ENCODE data around the gene MYL7.
A peak's percentile ranks its signal among the peaks of the same experiment; 100 is the strongest.

The MYL7 gene

DNA sequence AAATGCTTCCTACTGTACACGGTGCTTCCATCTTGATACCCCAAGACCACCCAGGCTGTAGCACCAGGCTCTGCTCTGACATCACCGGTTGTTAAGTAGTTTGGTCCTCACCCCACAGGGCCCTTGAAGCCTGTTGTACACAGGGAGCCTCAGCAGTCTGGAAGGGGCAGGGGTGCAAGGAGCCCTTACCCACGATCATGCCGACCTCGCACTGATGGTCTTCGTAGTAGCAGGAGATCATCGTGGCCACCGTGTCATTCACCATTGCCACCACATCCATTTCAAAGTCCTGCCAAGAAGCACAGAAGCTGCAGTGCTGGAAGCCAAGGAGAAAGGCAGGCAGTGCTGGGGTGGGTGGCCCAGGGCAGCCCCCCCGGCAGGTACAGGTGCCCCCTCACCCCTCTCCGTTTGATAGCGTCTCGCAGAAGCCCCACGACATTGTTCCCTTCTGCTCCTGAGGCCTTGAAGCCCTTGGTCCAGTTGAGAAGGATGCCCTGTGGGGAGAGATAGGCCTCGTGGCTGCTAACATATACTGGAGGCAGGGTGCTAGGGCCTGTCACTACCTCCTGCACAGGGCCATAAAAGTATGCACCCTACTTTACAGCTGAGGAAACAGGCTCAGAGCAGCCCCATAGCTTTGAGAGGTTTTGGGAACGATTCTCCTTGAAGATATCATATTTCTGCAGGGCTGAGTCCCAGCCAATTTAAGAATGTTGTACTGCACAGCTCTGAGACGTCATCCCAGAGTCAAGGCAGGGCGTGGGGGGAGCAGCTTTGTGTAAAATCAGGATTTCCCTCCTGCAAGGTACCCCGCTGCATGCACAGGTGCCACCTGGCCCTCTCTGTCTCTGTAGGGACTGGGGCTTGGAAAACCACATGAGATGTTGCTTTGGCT is 8.7 kb upstream of the MYL7 start:
- no peak for DNase-seq

DNA sequence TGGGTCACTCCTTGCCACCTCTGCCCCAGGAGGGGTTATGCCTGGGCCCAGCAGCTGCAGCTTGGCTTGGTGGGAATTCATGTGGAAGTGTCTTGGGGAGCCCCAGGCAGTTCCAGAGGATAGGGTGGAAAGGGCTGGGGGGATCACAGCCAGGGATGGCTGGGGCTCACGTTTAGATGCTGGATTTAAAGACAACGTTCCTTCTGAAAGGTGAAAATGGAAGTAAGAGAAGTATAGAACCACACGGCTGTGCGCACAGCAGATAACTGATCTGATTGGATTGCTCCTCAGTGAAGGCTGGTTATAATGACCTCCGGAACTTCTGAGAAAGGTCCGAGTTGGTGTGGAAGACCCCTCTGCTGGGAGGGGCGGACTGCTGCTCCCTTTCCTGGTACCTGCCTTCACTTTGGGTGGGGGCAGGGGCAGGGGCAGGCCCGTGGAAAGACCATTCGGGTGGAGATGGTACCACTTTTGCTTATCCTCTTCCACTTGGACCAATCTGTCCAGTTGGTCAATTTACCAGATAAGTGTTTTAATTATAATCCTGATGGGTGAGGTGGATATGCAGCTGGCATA is 7.9 kb upstream of the MYL7 start:
- no peak for DNase-seq

DNA sequence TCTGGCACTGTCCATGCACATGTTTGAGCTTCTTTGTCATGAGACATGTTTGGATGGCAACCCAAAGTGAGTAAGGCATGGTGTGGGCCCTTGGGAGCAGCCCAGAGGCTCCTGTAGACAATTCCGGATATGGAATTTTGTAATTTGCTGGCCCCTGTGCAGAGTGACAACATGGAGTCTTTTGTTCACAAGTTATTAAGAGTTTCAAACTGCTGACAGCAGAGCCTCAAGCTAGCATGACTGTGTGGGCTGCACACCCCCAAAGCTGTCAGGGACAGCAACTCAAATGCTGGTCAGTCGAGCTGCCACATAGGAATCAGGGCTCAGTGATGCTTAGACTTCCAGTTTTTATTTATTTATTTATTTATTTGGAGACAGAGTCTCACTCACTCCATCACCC is 7.0 kb upstream of the MYL7 start:
- no peak for DNase-seq

DNA sequence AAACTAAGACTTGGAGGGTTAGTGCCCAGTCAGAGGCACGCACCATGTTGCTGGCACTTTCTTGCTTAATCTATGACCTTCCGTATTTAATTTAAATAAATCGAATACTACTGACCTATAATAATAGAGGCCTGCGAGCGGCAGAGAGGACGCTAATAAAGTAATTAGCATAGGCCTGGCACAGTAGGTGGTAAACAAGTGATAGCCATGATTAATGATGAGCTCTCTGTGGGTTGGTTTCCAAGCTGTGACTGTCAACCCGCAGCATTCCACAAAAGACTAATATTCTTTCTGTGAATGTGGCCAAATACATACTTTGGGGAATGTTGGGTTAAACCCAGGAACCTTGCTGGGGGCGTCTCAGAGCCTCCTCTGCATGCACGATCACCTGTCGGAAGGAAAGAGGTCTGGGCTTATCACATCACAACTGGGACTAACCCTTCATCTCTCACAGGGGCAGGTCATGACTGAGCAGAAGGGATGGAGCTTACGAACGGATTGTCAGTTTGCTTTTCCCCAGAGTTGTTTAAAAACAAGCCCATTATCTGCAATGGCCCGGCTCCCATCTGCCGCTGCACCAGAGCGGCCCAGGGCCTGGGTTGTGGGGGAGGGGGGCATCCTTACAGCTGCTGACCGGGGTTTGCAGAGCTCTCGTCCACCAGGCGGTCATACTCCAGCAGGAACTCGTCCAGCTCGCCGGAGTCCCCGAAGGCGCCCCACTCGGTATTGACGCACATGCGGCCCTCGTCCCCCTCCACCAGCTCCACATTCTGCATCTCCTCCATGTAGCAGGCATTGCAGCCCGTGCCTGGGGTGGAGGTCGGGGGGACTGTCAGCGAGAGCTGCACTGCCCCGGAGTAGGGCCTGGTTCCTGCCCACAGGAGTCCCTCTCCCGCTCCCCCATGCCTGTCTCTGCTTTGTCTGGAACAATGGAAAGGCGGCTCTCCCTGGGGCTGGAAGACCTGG is 6.2 kb upstream of the MYL7 start:
- peak; percentile 39 for DNase-seq

DNA sequence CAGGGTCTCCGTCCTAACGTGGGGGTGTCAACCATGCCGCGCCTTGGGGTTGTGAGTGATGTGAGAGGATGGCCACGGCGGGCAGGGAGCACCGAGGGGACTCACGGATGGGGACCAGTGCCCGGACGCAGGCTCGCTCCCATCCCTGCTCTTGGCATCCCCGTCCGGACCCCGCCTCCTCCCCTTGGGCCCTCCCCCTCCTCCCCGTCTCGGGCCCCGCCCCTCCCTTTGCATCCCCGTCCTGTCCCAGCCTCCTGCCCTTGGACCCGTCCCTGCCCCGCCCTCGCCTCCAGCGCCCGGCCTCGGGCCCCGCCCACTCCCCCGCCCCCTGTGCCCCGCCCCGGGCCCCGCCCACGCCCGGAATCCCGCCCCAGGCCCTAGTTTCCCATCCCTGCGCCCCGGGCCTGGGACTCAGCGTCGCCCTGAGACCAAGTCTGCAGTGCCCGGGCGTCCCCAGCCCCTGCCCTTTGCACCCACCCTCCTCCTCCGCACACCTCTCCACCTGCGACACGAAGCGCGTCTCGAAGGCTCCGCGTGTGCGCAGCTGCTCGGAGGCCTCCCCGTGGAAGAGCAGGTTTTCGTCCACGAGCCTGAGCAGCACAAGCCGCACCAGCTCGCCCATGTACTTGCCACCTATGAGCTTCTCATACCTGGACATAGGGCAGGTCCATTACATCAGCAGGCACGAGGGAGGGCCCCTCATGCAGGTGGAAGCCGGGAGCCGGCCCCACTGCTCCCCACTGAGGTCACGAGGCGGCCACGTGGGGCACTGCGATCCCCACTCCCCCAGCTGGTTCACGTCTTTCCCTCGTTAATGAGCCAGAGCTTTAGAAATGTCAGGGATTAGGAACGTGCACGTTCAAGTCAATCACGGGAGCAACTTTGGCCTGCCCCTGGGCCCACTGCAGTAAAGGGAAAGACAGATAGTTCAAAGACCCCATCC is 5.1 kb upstream of the MYL7 start:
- no peak for DNase-seq

DNA sequence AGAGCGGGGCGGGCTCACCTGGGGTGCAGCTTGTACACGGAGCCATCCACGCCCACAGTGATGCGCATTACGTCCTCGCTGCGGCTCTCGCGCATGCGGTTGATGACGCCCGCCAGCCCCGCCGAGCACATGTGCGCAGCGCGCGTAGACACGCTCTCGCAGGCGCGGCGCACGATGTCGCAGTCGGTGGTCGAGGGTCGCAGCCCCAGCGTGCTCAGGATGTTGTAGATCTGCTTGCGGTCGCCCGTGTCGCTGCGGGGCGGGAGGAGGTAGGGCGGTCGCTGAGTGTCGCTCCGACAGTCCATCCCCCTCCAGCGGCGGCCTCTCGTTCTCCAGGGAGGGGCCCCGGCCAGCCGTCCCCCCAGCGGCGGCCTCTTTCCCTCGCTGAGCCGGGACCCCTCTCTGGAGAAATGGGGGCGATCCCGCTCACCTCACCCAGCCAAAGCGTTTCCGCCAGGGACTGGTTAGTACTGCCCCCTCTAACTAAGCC is 4.4 kb upstream of the MYL7 start:
- DNase-seq: no peak

DNA sequence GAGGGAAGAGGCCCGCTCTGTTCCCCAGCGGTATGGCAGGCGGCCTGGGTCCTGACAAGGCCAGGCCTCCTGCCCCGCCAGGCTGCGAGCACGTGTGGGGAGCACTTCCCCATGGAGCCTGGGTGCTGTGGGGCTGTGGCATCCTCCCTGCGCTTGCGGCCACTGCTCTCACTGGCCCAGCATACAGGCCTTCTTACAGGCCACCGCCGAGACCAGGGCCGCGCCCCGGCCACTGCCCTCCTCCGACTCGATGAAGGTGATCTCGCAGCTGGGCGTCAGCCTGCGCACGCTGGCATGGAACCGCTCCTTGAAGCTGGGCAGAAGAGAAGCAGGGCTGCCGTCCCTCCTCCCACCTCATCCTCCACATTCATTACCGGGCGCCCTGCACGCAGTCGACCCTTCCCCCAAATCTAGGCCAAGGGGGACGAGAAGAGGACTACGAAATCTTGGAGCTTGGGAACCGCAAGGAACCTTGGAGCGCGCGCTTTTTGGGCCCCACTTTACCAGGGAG is 3.9 kb upstream of the MYL7 start:
- DNase-seq: no peak

DNA sequence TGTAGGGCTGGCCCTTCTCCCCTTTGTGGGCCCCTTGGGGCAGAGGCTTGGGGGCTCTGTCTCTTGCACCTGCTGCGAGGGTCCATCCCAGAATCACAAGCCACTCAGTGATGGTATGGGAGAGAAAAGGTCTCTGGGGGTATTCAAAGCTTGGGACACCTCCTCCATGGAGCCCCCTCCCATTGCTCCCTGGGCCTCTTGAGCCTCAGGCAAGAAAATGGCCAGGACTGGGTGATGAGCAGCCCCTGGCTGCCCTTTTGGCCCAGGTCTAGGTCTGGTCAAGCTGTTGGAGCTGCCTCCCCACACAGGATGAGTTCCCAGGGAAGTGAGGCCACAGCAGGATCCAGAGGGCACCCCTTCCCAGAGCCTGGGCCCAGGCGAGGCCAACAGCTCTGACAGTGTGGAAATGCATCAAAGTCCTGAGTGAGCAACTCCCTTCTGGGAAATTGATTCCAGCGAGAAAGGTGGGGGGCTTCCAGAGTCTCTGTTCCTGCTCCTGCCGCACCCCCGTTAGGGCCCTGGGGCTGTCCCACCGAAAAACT is 3.4 kb upstream of the MYL7 start:
- no peak for DNase-seq

DNA sequence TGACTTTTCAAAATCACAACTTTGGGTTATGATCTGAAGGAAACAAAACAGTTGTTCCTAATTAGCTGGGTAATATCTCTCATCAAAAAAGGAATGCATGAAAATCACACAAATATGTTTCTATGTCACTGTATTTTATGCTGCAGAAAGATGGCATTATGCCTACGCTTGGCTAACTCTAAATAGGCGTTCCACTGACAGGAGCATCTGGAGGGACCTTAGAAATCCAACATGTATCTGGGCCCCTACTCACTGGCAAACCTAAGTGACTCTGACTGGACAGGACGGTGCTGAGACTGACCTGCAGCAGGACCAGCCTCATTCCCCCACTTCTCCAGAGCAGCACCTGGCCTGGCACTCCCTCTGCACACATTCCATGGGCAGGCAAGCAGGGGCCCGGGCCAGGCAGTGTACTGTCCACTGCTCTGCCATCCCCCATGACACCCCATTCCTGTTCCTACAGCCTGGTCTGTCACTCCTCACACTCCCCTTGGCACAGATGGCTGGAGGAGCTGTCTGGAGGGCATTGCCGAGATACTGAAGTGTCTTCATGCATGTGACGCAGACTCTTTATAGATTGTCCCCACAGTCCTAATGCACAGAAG is 2.6 kb upstream of the MYL7 start:
- no peak for DNase-seq

DNA sequence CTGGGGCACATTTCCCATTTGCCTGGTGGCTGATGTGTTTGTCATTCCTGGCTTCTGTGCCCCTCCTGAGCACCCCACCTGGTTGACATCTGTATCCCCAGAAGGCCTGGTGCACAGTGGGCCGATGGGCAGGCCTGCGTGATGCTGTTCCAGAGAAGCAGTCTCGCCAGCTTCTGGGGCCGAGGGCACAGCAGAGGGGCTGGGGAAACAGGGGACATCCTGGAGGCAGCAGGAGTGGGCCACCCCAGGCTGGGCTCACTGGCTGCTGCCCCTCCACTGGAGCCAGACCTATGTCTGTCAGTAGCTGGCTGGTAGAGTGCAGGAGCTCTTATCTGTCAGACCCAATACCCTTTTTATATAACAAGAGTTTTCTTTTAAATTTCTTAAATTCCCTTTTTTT is 896 bp upstream of the MYL7 start:
- no peak for DNase-seq

DNA sequence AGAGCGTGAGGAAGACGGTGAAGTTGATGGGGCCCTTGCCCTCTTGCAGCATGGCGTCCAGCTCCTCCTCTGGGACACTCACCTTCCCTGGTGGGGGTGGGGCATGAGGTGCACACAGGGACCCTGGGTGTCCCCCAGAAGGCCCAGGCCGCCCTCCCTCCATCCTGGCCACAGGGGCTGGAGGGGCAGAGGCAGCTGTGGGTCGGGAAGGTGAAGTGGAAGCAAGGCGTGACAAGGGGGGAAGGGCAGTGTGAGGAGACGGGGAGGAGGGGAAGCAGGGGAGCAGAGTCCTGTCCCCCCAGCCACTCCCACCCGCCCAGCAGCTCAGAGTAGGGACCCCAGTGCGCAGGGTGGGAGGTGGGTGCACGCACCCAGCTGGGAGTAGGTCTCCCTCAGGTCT is 791 bp downstream of the MYL7 start:
- DNase-seq: no peak

DNA sequence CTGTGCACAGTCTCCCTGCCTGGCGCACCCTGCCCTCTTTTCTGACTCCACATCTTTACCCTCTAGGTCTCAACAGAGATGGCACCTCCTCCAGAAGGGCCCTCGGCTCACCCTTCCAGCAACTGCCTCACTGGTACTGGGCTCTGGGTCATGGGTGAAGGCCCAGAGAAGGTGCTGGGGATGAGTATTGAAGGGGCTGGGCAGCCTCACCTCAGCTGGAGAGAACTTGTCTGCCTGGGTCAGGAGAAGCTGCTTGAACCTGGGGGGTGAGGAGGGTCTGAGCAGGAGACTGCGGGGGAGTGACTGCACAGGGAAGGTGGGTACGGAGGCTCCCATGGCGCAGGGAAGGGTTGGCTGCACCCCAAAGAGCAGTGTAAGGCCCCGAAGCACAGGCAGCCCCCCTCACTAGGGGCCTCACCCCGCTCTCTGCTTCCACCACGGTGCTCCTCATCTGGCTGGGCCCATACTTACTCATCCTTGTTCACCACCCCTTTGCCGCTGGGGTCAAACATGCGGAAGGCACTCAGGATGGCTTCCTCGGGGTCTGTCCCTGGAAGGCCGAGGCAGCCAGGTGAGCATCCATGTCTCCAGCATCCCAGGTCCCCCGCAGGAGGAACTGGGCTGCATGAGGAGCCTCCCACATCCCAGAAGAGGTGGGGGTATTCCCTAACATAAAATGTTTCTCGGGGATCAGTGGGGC is 1.7 kb downstream of the MYL7 start:
- DNase-seq: no peak

DNA sequence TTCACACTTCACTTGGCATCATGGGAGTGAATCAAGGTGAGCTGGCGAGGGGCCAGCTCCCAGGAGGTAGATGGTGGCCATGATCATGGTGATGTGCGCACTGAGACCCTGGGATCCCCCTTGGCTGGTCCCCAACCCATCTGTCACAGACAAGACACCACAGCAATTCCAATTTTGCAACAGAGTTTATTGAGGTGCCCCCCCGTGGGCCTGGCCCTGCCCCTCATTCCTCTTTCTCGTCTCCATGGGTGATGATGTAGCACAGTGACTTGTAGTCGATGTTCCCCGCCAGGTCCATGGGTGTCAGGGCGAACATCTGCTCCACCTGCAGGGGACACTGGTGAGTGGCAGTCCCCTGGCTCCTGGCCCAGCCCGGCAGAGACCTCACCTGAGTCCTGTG is 2.4 kb downstream of the MYL7 start:
- peak; percentile 65 for DNase-seq

DNA sequence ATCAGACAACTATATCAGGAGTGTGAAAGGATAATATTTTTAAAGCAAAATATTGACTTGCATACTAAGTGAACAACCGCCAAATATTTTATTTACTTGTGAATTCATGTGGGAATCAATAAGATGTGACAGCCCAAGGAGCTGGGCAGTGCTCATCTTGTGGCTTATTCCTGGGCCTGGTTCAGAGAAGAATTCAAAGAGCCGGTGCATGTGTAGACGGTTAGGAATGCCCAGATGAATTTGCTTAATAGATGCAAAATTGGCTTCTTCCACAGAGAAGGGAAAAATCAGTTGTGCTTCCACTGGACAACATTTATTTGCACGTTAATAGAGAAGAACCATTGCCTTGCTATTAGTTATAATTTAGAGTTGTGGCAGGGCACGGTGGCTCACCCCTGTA is 4.4 kb downstream of the MYL7 start:
- DNase-seq: no peak

DNA sequence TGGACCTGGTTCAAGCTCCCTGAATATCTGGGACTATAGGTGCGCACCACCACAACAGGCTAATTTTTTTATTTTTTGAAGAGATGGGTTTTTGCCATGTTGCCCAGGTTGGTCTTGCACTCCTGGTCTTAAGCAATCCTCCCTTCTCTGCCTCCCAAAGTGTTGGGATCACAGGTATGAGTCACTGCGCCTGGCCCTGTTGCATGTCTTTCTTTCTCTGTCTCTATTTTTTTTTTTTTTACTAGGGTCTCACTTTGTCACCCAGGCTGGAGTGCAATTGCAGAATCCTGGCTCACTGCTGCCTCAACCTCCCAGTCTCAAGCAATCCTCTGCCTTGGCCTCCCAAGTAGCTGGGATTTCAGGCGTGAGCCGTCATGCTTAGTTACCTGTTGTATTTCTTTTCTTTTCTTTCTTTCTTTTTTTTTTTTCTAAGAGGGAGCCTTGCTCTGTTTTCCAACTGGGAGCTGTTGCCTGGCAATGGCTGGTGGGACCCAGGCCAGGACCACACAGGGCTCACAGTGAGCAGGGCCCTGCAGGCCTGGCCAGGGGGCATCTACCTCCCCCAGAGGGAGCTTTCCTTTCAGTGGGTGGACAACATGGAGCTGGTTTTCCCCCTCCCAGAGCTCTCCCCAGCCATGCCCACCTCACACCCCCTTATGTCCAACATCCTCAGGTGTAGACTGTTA is 6.0 kb downstream of the MYL7 start:
- no peak for DNase-seq

DNA sequence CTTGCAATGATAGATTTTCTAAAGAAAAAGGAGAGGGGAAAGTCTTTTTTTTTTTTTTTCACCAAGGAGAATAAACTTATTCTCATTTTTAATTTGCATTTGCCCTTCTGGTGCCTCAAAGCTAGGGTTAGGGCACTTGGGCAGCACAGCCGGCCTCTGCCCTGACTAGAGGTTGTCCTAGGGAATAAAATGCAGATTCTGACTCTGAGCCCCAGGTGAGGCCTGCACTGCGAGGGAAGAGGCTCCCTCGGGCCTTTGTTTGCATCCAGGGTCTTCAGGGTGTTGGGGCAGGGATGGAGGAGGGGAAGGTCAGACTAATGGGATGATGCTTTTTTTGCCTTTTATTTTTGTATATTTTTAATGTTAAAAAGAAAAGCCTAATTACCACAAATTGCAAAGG is 7.8 kb downstream of the MYL7 start:
- no peak for DNase-seq

DNA sequence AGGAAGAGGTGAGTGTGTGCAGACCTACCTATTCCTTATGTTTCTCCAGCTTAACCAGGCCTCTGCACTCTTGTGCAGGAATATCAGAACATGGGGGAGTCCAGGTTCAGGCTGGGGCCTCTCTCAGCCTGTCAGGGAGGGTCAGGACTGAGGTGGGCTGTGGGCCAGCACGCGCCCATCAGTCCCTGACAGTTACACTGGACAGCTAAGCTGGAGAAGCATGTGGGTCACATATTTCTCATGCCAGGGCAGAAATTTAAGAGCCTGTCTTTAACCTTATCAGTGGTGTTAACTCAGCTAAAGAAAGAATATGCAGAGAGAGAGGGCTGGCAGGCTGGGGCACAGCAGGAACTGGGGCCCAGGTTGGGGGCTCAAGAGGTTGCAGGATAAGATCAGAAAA is 9.1 kb downstream of the MYL7 start:
- DNase-seq: no peak

DNA sequence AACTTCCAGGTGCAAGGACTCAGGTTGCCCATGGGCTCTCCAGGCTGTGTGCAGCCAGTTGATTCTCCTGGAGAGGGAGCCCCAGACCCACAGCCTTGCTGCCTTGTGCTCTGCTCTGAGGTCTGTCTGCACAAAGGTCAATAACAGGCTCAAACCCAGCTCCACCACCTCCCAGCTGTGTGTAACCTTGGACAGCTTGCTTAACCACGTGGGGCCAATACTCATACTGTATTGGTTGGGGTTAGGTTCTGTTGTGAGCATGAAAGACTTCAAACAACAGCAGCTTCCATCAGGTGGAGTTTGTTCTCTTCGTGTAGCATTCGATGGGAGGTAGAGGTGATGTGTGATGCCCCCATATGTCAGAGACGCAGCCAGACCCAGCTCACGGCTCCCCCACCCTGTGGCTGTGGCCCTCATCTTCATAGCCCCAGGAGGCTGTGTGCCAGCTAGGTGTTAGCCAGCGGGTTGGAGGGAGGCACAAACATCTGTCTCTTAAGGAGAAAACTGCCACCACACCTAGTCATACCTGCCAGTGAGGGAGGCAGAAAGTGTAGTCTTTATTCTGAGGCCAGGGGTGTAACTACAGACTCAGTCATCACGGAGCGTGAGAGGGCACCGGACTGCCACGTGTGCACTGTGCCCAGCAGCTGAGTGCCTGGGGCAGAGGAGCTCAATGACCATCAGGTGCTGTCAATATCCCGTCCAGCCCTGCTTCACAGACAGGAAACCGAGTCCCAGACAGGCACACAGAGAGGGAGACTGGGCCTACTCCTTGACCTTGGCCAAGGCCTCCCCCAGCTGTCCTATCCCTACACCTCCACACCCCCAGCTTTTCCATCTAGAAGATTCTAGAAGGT is 9.7 kb downstream of the MYL7 start:
- DNase-seq: peak; percentile 71
